Gastroesophageal sphincter (tissue), 3 donors: Measurements from ENCODE around the gene NADK2.

ENCODE experiments used
- EP300 ChIP-seq: sonication (generic); formaldehyde crosslinking; IDR thresholded peaks from one replicate; pipeline ENCODE4 v1.6.1; 2017; ENCODE audit warnings: antibody characterized with exemption, mild to moderate bottlenecking
- POLR2A ChIP-seq, 2 donors: fragments of 450-650 bp; IDR thresholded peaks; one replicate each; pipeline ENCODE4 v1.6.1; 2017; ENCODE audit warnings: antibody characterized with exemption in 2 of 2, mild to moderate bottlenecking in 2 of 2, moderate library complexity in 1 of 2
- TF ChIP-seq, protein P1 (sequence below), 4 experiments: fragments of 200-600 bp in 2 of 4; fragments of 450-650 bp in 2 of 4; sonication (generic) in 1 of 4; IDR thresholded peaks; one replicate each; pipeline ENCODE4 v1.5.1; 2017 to 2019; ENCODE audit warnings: antibody characterized with exemption in 4 of 4, mild to moderate bottlenecking in 2 of 4, moderate library complexity in 2 of 4

GRCh38 chr5:36267905-36268304 is 26.2 kb upstream of the NADK2 start:
- TF ChIP-seq, protein P1, sequence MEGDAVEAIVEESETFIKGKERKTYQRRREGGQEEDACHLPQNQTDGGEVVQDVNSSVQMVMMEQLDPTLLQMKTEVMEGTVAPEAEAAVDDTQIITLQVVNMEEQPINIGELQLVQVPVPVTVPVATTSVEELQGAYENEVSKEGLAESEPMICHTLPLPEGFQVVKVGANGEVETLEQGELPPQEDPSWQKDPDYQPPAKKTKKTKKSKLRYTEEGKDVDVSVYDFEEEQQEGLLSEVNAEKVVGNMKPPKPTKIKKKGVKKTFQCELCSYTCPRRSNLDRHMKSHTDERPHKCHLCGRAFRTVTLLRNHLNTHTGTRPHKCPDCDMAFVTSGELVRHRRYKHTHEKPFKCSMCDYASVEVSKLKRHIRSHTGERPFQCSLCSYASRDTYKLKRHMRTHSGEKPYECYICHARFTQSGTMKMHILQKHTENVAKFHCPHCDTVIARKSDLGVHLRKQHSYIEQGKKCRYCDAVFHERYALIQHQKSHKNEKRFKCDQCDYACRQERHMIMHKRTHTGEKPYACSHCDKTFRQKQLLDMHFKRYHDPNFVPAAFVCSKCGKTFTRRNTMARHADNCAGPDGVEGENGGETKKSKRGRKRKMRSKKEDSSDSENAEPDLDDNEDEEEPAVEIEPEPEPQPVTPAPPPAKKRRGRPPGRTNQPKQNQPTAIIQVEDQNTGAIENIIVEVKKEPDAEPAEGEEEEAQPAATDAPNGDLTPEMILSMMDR (IDR thresholded peaks at IDR 0.05) = no peak
- no peak for TF ChIP-seq POLR2A (IDR thresholded peaks at IDR 0.05)
- no peak for TF ChIP-seq EP300
